Right lobe of liver (tissue), 6 donors: ENCODE measurements around the gene KCNQ5. TPM values are rescaled to one million over a fixed set of nuclear protein-coding genes. Genes with fewer than 3 reads are reported as not detected.

Experiments used
- ATAC-seq, 4 donors: fragments of 200-7000 bp; cut with Tn5 transposase; one replicate each; pipeline ENCODE4 v1.9.1; 2020; ENCODE audit warnings: mild to moderate bottlenecking in 4 of 4, moderate library complexity in 4 of 4
- DNase-seq, 3 donors: peaks; one replicate each; pipeline ENCODE4 v3.0.0-alpha.2; 2020
- H3K27ac ChIP-seq, 3 donors: fragments of 200-600 bp; one replicate each; pipeline ENCODE4 v1.8.0; 2022
- H3K27me3 ChIP-seq, 2 donors: fragments of 200-600 bp; one replicate each; pipeline ENCODE4 v1.8.0; 2022
- H3K36me3 ChIP-seq, 4 donors: fragments of 200-600 bp; sonication (generic) in 1 of 4; one replicate each; pipeline versions ENCODE4 v1.5.1 to v1.8.0; 2017 to 2022; ENCODE audit warnings: control low read depth in 1 of 4
- H3K4me1 ChIP-seq, 4 donors: fragments of 200-600 bp; sonication (generic) in 1 of 4; one replicate each; pipeline versions ENCODE4 v1.5.1 to v1.8.0; 2017 to 2022; ENCODE audit warnings: control low read depth in 1 of 4
- H3K4me3 ChIP-seq, 3 donors: fragments of 200-600 bp; one replicate each; pipeline ENCODE4 v1.8.0; 2022
- H3K9me3 ChIP-seq, 4 donors: fragments of 200-600 bp; sonication (generic) in 1 of 4; one replicate each; pipeline versions ENCODE4 v1.5.1 to v1.8.0; 2017 to 2022; ENCODE audit warnings: control low read depth in 1 of 4
- CTCF ChIP-seq, 4 donors: fragments of 200-600 bp in 3 of 4; fragments of 450-650 bp in 1 of 4; IDR thresholded peaks; one replicate each; pipeline versions ENCODE4 v1.5.1 to v1.8.0; 2016 to 2022; ENCODE audit warnings: antibody characterized with exemption in 4 of 4, mild to moderate bottlenecking in 2 of 4
- POLR2A ChIP-seq: fragments of 450-650 bp; IDR thresholded peaks from one replicate; pipeline ENCODE4 v1.6.1; 2017; ENCODE audit warnings: antibody characterized with exemption, mild to moderate bottlenecking
- WGBS: methylation state at CpG from one replicate; pipeline ENCODE4 v1.1.6; 2018; ENCODE audit warnings: low coverage, low lambda C conversion rate; ENCODE audit not compliant: insufficient coverage; ENCODE audit errors: missing lambda C conversion rate; 5-methylcytosine and 5-hydroxymethylcytosine counted together
- intact Hi-C, 2 donors: fragments of 100-400 bp; cut with DNase I; formaldehyde crosslinking; loops; one replicate each; pipeline versions ENCODE4 v1.11.2 to v1.14.1; 2022
- total RNA-seq, 6 experiments: library from RNA; depleted of rRNA in 2 of 6; stranded (reverse); fragments of >200 nt in 2 of 6; fragmentation: NEBNext Ultra II Directional in 3 of 6; extraction: Animal tissue kit (Norgen Biotek cat#: 25700) in 3 of 6; gene quantifications; one replicate each; pipeline versions ENCODE4 v1.1.0 to v1.2.4, GENCODE V29; 2016 to 2023
- donor health status: DM: no; HTN: yes; CAD: no.
- donor health status: DM: no; HTN: no; CAD: no.
- donor health status: DM: no; HTN: no; CAD: no.
- donor health status: DM: no; HTN: yes; CAD: no.
- donor health status: DM: no; HTN: yes; CAD: no.

Gene KCNQ5
- total RNA-seq, 6 experiments from 2014 or later, result 0.04 to 0.11 TPM; not detected in 4

GRCh38 chr6:72940265-72940664, 318.4 kb downstream of the KCNQ5 start:
- ATAC-seq (no peak), DNase-seq (no peak)
- Histone ChIP-seq H3K4me3 (no peak overlapping the region), H3K4me1 (no peaks in the 10 kb centered on the region), H3K27ac (no peak overlapping the region), H3K36me3 (no peaks in the 10 kb centered on the region), H3K9me3 (no peaks in the 10 kb centered on the region), H3K27me3 (no peaks in the 10 kb centered on the region)
- 70% methylated on average over 5 of the region's 7 CpGs for WGBS
- no peak for TF ChIP-seq POLR2A
- intact Hi-C loops, result no loop called here

- H3K27ac ChIP-seq, result no peak overlapping the region
- no peak for DNase-seq
- 46% methylated on average over 1 of the region's 1 CpG for WGBS
These were observed 319.4 kb downstream of the KCNQ5 start for GRCh38 chr6:72941263-72941662.

GRCh38 chr6:72941751-72942150, 319.9 kb downstream of the KCNQ5 start:
- intact Hi-C loops, result no loop called here
- Histone ChIP-seq H3K4me3 (no peak overlapping the region), H3K27me3 (no peaks in the 10 kb centered on the region), H3K9me3 (no peaks in the 10 kb centered on the region), H3K36me3 (no peaks in the 10 kb centered on the region), H3K27ac (no peak overlapping the region), H3K4me1 (no peaks in the 10 kb centered on the region)
- TF ChIP-seq POLR2A (no peak), CTCF (IDR thresholded peaks at IDR 0.05) (no peak)
- ATAC-seq, result no peak
- WGBS, result 39% methylated on average over 1 of the region's 1 CpG
- DNase-seq, result no peak

More at GRCh38 chr6:72941263-72941662, 319.4 kb downstream of the KCNQ5 start:
- H3K36me3 ChIP-seq, result no peaks in the 10 kb centered on the region
- H3K27me3 ChIP-seq, result no peaks in the 10 kb centered on the region
- H3K9me3 ChIP-seq, result no peaks in the 10 kb centered on the region
- no peak for ATAC-seq
- no peaks in the 10 kb centered on the region for H3K4me1 ChIP-seq
- no peak overlapping the region for H3K4me3 ChIP-seq
- no peak for TF ChIP-seq CTCF (IDR thresholded peaks at IDR 0.05)
- intact Hi-C loops, result no loop called here

GRCh38 chr6:72943699-72944098, 321.8 kb downstream of the KCNQ5 start:
- intact Hi-C loops, result no loop called here
- H3K4me1 ChIP-seq, result no peaks in the 10 kb centered on the region
- H3K4me3 ChIP-seq, result no peak overlapping the region
- no peaks in the 10 kb centered on the region for H3K9me3 ChIP-seq
- no peak overlapping the region for H3K27ac ChIP-seq
- 50% methylated on average over 1 of the region's 1 CpG for WGBS
- ATAC-seq (no peak), DNase-seq (no peak)
- TF ChIP-seq POLR2A, result no peak
- no peak for TF ChIP-seq CTCF (IDR thresholded peaks at IDR 0.05)
- H3K36me3 ChIP-seq, result no peaks in the 10 kb centered on the region
- no peaks in the 10 kb centered on the region for H3K27me3 ChIP-seq

- H3K27me3 ChIP-seq, result no peaks in the 10 kb centered on the region
- no peak overlapping the region for H3K27ac ChIP-seq
- no peaks in the 10 kb centered on the region for H3K9me3 ChIP-seq
- intact Hi-C loops, result no loop called here
- 42% methylated on average over 2 of the region's 2 CpGs for WGBS
- TF ChIP-seq POLR2A, result no peak
- no peak for TF ChIP-seq CTCF (IDR thresholded peaks at IDR 0.05)
- ATAC-seq (no peak), DNase-seq (no peak)
- no peak overlapping the region for H3K4me3 ChIP-seq
- H3K36me3 ChIP-seq, result no peaks in the 10 kb centered on the region
- no peaks in the 10 kb centered on the region for H3K4me1 ChIP-seq
These were observed 322.8 kb downstream of the KCNQ5 start for GRCh38 chr6:72944660-72945059.
